ENCODE data around the gene MN1. TPM values are rescaled to one million over a fixed set of nuclear protein-coding genes. Genes with fewer than 3 reads are reported as not detected.
A peak's percentile ranks its signal among the peaks of the same experiment; 100 is the strongest.

The MN1 gene
- 4.9 and 5.2 TPM in 2 replicates for total RNA-seq (2021; fragmentation: NEBNext Ultra II Directional; extraction: Animal tissue kit (Norgen Biotek cat#: 25700))
- 3.1 and 5.0 TPM in 2 replicates for polyA plus RNA-seq (2011; rRNA removed)
- polyA plus RNA-seq (2011; cell fraction: cytosol; rRNA removed) = 2.5 TPM
- 5.9 TPM for polyA plus RNA-seq (2011; cell fraction: nucleus; rRNA removed)
- 2.5 to 3.7 TPM (median 3.4 TPM) in 4 replicates for polyA plus RNA-seq (2012, experiment 1 of 2)
- polyA plus RNA-seq (2012, experiment 2 of 2) = 1.8 TPM
- polyA plus RNA-seq (2013, experiment 1 of 2) = 2.8 TPM
- polyA plus RNA-seq (2013, experiment 2 of 2) = 3.1 TPM
- 2.0 and 3.1 TPM in 2 replicates for polyA minus RNA-seq (2011; rRNA and poly(A)+ RNA removed)
- polyA minus RNA-seq (2011; cell fraction: cytosol; rRNA and poly(A)+ RNA removed) = 5.6 TPM
- polyA minus RNA-seq (2011; cell fraction: nucleus; rRNA and poly(A)+ RNA removed) = 3.3 TPM
- long read RNA-seq, experiment 1, full-length matches to known transcripts = 1 of 4 reads
- long read RNA-seq, experiment 1, partial matches to known transcripts = 0 of 4 reads
- long read RNA-seq, experiment 1, other reads (novel, unspliced or antisense) = 3 of 4 reads
- long read RNA-seq, experiment 2 = 0 reads

GRCh38 chr22:27801616-27802345, at the start of gene MN1:
Gene MN1 (minus strand): TSS chr22:27801756. CDS start chr22:27800543, 1,213 bp downstream.
- Histone ChIP-seq H3K79me1 (ENCODE audit: low read depth, low read length) (no peaks in the 10 kb centered on the region), H3K23me2 (ENCODE audit: low read depth, low read length) (peaks cover 21% of the 10 kb centered on the region), H2AFZ (ENCODE audit: low read length) (0 out of 2 replicates have a peak within 1 kb of the TSS, but pooled peaks have one; percentile 51), H3K9ac (replicated peaks in 1 of 4; ENCODE audit: extremely low read depth in 1 of 4, low read depth in 3 of 4, low read length in 3 of 4) (peak within 1 kb of the TSS in 3 of 4 experiments; percentile 5 to 52 (median 17); a peak in 2 of 7 replicates), H2AK5ac (ENCODE audit: low read depth, low read length) (no peak within 1 kb of the TSS), H4K91ac (replicated peaks; ENCODE audit: insufficient read length, low read length) (peak within 1 kb of the TSS; percentile 85), H4K20me1 (replicated peaks in 1 of 2; ENCODE audit: control insufficient read depth in 1 of 2, insufficient read depth in 2 of 2, low read length in 2 of 2) (peaks cover 6% of the 10 kb centered on the region in 2 experiments), H3K4me2 (ENCODE audit: insufficient read depth in 1 of 2, low read depth in 2 of 2, low read length in 2 of 2) (peak within 1 kb of the TSS; percentile 83 to 95), H2BK120ac (replicated peaks; ENCODE audit: low read depth, low read length) (no peak within 1 kb of the TSS), H3K79me2 (ENCODE audit: control insufficient read depth in 1 of 2, insufficient read depth in 2 of 2, low read length in 2 of 2) (no peaks in the 10 kb centered on the region), H3K18ac (ENCODE audit: extremely low read depth, low read length) (peak within 1 kb of the TSS; percentile 95), H3K4me3 (ENCODE audit: extremely low read depth in 1 of 4, insufficient read depth in 2 of 4, low read depth in 3 of 4, low read length in 4 of 4) (peak within 1 kb of the TSS; percentile 38 to 69 (median 48)), H4K5ac (ENCODE audit: insufficient read length, low read depth, low read length) (peak within 1 kb of the TSS; percentile 75), H2BK15ac (ENCODE audit: low read length) (no peak within 1 kb of the TSS), H3K9me3 (ENCODE audit: insufficient read depth in 2 of 2, low read depth in 1 of 2, low read length in 1 of 2) (no peaks in the 10 kb centered on the region), H3K36me3 (ENCODE audit: control insufficient read depth in 2 of 4, insufficient read depth in 4 of 4, low read length in 3 of 4) (peaks cover 0 to 24% (median 0%) of the 10 kb centered on the region in 4 experiments; a peak in 1 of 8 replicates), H3K56ac (replicated peaks; ENCODE audit: insufficient read length, low read depth, low read length) (peak within 1 kb of the TSS; percentile 69), H2BK12ac (ENCODE audit: low read depth, low read length) (peak within 1 kb of the TSS; percentile 90; the same call in 1 of the 2 replicates), H3K4ac (replicated peaks; ENCODE audit: insufficient read length, low read depth, low read length) (peak within 1 kb of the TSS; percentile 94), H3K14ac (ENCODE audit: insufficient read length) (no peak within 1 kb of the TSS), H2BK20ac (ENCODE audit: low read length) (peak within 1 kb of the TSS; percentile 48; the same call in 1 of the 2 replicates), H4K8ac (ENCODE audit: extremely low read depth, insufficient read depth, low read length) (peak within 1 kb of the TSS; percentile 86), H3K27ac (ENCODE audit: low read depth, low read length) (no peak within 1 kb of the TSS), H3K4me1 (replicated peaks in 1 of 4; ENCODE audit: control insufficient read depth in 3 of 4, insufficient read depth in 4 of 4, low read length in 3 of 4) (peaks cover 0 to 42% (median 36%) of the 10 kb centered on the region in 4 experiments; a peak in 6 of 7 replicates), H2BK5ac (ENCODE audit: low read depth, low read length) (peak within 1 kb of the TSS; percentile 90; the same call in 1 of the 2 replicates), H3K23ac (ENCODE audit: insufficient read length) (no peak within 1 kb of the TSS), H3K27me3 (replicated peaks in 1 of 4; ENCODE audit: control insufficient read depth in 3 of 4, extremely low read depth in 1 of 4, insufficient read depth in 3 of 4, low read length in 3 of 4) (peaks cover 52 to 68% (median 65%) of the 10 kb centered on the region in 4 experiments)
- 1% methylated on average over 28 of the region's 59 CpGs; no CpG with 5 or more reads in 1 of the 2 experiments for WGBS, 2 experiments (ENCODE audit: extremely low coverage in 1 of 2, insufficient coverage in 1 of 2, insufficient read length in 1 of 2, insufficient replicate concordance in 2 of 2, low coverage in 1 of 2, low lambda C conversion rate in 2 of 2, missing lambda C conversion rate in 1 of 2)
- ChIA-PET CTCF (ENCODE audit: partially characterized antibody) (interaction anchor here (1.1 kb wide), 1 partner anchor 54 kb away, joined by 3 read pairs; no protein-coding TSS in a partner anchor), POLR2A (ENCODE audit: partially characterized antibody) (interaction anchor here (0.9 to 1.2 kb wide), 2 partner anchors 9 to 53 kb away, joined by 3 read pairs; no protein-coding TSS in a partner anchor)
- DNase-seq (ENCODE audit: low read depth in 1 of 2, low spot score in 2 of 2) (peak in 1 of 2 experiments; percentile 87), FAIRE-seq (no peak)
- TF ChIP-seq EZH2 (IDR thresholded peaks at IDR 0.05; ENCODE audit: low read depth, low read length, severe bottlenecking) (no peak), ZNF274 (IDR thresholded peaks at IDR 0.05; ENCODE audit: borderline replicate concordance, extremely low read depth, low read length) (no peak), ASH2L (IDR thresholded peaks at IDR 0.05; ENCODE audit: low read length) (peak; percentile 55), SIN3A (conservative IDR thresholded peaks at IDR 0.05 in 1 of 2, IDR thresholded peaks at IDR 0.05 in 1 of 2; ENCODE audit: low read depth in 1 of 2, low read length in 2 of 2) (no peak), NANOG (IDR thresholded peaks at IDR 0.05; ENCODE audit: insufficient read depth, low read depth, low read length, poor library complexity, severe bottlenecking) (no peak), RBBP5 (IDR thresholded peaks at IDR 0.05; ENCODE audit: borderline replicate concordance, low read depth, low read length) (peak; percentile 57; the same call in 1 of the 2 replicates), GTF2F1 (IDR thresholded peaks at IDR 0.05; ENCODE audit: borderline replicate concordance, low read depth, low read length) (no peak), CHD1 (IDR thresholded peaks at IDR 0.05; ENCODE audit: low read depth, low read length) (no peak)
